Hippocampal formation (tissue), 2 donors: ENCODE results near the gene GPX4.
"Not testable (repeated sequence)": the region's sequence is repeated elsewhere in the genome, so short reads cannot be mapped to it uniquely, and the experiment has no call there.

Experiments
- DNase-seq, 2 donors: peaks; one replicate each; lab custom pipeline; 2025; lab: John Stamatoyannopoulos, UW

GPX4 gene

DNA sequence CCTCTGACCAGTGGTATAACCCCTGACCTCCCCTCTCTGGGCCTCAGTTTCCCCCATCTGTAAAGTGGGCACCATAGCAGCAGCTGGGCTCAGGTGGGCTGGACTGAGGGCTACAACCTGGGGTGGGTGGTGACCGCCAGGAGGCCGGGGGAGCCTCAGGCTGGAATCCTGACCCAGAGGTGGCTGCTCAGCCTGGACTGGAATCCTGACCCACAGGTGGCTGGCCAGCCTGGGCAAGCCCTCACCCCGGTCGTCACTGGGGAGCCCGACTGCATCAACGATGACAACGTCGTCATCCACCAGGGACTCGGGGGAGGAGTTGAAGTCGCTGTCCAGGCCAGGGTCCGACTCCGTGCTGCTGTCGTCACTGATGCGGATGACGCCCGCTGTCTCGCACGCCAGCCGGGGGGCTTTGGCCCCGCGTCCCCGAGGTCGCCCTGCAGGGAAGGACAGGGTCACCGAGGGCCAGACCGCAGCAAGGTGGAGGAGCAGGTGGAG is 10.2 kb downstream of the GPX4 start:
- DNase-seq = no peak

DNA sequence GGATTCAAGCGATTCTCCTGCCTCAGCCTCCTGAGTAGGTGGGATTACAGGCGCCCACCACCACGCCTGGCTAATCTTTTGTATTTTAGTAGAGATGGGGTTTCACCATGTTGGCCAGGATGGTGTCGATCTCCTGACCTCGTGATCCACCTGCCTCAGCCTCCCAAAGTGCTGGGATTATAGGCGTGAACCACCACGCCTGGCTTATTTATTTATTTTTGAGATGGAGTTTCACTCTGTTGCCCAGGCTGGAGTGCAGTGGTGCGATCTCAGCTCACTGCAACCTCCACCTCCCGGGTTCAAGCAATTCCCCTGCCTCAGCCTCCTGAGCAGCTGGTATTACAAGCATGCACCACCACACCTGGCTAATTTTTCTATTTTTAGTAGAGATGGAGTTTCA is 10.9 kb downstream of the GPX4 start:
- not testable (repeated sequence) for DNase-seq

DNA sequence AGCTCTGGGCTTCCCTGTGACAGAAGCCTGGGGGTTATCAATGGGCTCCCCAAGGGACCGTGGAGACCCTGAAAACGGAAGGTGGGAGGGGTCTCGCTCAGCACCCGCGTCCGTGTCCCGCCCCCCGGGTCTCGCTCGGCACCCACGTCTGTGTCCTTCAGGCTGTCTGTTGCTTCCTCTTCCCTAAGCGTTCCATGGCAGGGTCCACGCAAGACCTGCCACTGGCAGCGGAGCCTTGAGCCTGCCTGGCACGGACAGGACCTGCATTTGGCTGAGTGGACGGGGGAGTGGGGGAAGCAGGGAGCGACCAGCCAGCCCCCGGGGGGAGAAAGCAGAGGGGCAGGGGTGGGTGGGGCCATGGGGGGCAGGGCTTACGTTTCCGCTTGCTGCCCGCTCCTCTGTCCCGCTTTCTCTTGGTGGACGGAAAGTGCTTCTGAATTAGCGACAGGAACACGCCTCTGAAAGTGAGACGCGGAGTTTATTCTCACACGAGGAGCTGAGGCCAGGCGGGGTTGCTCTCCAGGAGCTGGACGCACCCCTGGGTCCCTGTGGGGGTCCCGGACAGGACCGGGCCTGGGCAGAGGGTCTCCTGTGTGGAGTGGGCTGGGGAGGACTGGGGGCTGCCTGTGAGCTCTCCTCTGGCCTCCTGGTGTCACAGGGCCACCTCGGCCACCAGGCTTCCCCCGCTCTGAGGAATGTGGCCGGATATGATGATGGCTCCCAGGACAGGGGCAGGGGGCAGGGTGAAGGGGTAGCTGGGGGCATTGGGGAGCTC is 12.0 kb downstream of the GPX4 start:
- DNase-seq = no peak

DNA sequence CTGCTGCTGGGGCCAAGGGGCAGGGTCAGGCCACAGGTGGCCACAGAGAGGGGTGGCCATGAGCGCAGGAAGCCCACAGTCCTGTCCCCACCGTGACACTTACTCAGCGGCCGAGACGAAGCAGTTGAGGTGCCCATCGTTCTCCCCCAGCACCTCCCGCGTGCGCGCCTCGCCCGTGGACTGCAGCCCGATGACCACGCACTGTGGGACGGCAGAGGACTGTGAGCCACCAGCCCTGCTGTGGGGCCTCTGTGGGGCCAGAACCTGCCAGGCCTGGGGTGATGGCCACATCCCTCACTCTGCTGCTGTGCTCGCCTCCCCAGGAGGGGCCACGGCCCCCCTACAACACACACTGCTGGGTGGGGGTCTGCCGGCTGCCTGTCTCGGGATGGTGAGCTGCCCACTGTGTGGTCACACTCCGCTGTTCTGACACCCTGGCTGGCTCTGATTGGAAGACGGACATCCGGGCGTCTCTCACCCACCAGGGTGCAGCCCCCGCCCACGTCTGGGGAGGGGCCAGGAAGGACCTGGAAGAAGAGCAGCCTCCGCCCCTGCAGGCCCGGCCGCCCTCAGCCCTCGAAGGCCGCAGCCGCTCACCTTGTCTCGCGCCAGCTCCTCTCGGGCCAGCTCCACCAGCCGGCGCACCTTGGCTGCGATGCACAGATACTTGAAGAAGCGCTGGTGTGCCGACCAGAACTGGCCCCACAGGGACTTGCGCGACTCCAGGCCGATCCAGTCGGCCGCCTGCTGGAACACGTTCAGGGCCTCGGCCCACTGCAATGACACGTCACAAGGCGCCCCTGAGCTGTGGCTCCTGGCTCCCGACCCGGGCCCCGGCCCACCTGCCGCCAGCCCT is 13.2 kb downstream of the GPX4 start:
- no peak for DNase-seq

DNA sequence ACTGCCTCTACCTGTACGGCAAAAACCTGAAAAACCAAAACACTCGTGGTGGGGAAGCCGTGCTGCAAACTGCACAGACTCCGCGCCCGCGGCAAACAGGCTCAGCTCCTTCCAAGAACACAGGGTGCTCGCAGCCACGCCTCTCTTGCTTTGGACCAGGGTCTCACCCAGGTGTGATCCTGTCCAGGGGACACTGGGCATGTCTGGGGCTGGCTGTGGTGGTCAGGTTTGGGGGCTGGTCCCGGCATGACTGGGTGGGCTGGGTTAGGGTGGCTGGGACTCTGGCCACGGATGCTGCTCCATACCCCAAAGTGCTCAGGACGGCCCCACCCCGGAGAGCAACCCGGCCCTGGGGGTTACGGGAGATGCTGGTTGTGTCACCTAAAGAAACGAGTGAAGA is 13.9 kb downstream of the GPX4 start:
- no peak for DNase-seq

GRCh38 chr19:1118999-1119398 is 15.2 kb downstream of the GPX4 start:
- no peak for DNase-seq

- DNase-seq = no peak
These were observed 15.9 kb downstream of the GPX4 start for GRCh38 chr19:1119475-1120217.

DNA sequence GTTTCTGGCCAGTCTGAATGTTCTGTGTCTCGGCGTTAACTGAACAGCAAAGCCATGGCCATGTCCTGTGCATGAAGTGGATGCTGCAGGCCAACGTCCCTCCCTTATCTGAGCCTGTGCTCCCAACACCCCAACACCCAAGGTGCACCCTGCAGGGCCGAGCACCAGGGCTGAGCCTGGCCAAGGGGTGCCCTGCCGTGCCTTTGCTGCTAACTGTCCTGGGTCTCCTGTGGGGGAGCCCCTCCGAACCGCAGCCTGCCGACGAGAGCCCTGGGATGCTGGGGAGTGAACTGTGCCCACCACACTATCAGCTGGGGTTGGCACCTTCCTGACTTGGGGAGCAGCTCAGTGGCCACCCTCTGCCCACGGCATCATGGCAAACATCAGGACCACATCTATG is 17.6 kb downstream of the GPX4 start:
- no peak for DNase-seq

- no peak for DNase-seq
These were observed 18.5 kb downstream of the GPX4 start for GRCh38 chr19:1122021-1122971.

- DNase-seq = no peak
These were observed 19.2 kb downstream of the GPX4 start for GRCh38 chr19:1122972-1123363.

DNA sequence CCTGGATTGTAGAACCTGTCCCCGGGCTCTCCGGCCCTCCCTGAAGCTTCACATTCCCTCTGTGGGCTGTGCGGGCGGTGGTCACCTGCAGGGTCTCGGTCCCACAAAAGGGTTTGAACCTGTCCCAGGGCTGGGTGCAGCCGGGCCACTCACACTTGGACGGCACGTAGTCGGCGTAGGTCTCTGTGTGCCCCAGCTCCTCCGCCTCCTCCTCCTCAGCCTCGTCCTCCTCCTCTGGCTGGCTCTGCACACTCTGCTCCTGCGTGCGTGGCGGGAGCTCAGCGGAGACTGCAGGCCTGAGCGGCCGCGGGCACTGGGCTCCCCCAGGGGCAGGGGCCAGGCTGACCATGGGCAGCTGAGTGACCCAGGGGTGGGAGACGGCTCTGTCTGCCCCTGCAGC is 19.6 kb downstream of the GPX4 start:
- no peak for DNase-seq

DNA sequence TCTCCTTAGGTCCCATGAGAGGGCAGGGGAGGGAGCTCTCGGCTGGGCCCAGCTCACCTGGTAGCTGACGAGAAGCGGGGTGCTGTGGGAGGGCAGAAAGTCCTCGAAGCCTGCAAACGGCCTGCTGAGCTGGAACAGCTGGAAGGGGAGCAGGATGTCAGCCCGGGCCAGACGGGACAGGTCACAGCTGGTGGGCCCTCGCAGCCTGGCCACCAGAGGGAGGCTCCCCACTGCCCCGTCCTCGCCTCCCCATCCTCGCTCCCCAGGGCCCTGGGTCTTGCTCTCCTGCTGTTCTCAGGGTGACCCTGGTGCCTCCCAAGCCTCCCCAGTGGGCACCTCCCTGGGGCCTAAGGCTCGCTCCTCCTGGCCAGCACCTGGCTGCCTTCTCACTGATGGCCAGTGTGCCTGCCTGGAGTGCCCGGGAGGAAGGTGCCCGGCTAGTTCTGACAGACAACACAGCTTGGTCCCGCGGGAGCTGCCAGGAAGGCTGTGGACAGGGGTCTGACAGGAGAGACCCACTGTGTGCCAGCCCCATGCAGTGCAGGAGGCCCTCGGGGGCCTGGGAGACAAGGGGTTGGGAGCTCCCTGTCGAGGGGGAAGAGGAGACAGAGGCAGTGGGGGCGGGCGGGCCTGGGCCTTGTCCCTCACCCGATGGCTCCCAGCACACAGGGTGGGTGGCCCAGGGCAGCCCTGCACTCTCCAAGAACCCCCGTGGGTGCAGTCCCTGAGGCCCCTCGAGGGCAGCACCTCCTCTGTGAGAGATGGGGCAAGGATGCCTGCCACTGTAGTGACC is 20.3 kb downstream of the GPX4 start:
- DNase-seq = no peak

DNA sequence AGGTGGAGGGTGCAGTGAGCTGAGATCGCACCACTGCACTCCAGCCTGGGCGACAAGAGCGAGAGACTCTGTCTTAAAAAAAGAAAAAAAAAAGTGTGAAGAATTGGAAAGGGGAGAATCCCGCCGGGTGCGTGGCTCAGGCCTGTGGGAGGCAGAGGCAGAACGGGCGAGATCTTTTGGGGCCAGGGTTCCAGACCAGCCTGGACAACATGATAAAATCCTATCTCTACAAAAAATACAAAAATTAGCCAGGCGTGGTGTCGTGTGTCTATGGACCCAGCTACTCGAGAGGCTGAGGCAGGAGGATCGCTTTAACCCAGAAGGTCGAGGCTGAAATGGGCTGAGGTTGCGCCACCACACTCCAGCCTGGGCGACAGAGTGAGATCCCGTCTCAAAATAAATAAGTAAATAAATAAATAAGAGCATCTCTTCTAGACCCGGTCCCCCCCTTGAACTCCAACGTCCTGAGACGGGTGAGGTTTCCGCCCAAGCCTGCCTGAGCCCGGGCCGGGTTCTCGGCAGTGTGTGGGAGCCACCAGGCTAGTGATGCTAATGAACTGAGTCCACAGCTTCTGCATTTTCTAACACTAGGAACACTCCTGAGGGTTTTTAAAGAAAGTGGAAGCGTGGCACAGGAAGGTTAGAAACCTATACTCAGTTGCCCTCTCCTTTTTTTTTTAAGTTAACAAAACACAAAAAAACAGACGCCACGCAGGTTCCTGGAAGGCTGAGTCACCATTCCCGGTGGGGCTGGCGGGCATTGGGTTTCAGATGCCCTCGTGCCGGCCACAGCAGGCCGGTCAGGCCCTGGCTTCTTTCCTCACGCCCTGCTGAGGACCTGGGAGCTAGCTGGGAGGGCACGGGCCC is 22.0 kb downstream of the GPX4 start:
- DNase-seq = no peak

DNA sequence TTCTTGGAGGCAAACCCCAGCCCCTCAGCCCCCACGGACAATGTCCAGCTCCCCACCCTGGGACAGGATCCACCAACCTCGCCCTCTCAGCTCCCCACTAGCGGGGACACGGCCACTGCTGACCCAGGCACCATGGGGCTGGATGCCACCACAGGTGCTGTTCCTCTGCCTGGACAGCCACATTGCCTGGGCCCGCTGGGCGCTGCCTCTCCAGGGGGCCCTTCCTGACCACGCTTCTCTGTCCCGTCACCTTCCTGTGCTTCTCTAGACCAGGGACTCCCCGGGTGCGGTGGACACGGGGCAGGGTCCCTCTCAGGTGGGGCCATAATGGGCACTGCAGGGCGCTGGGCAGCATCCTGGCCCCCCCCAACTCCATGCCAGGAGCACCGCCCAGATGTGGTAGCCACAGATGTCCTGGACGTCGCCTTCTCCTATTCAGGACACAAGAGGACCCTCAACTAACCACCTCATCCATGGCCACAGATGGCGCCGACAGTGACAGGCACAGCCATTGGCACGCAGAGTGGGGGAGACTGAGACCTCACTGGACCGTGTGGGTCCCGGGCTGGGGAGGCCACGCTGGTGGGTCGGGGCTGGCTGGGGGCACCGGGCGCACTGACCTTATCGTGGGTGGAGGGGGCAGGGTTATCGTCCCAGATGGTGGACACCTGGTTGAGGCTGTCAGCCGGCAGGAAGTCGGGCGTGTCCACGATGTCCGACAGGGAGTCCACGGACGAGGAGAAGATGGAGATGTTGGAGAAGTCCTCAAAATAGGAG is 23.4 kb downstream of the GPX4 start:
- no peak for DNase-seq

GRCh38 chr19:1128106-1128505 is 24.3 kb downstream of the GPX4 start:
- no peak for DNase-seq

DNA sequence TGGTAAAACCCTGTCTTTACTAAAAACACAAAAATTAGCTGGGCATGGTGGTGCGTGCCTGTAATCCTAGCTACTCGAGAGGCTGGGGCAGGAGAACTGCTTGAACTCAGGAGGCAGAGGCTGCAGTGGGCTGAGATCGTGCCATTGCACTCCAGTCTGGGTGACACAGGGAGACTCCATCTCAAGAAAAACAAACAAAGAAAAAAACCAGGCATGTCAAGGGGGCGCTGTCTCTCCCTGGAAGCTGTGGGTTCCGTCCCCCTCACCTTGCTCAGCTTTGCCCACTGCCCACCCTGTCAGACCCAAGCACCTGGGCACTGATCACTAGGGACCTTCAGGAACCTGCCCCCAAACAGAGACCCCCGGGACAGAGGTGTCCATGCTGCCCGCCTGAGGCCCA is 25.3 kb downstream of the GPX4 start:
- DNase-seq = not testable (repeated sequence)

- no peak for DNase-seq
These were observed 25.7 kb downstream of the GPX4 start for GRCh38 chr19:1129535-1129934.
